Adrenal gland (tissue), 5 donors: Measurements from ENCODE around the gene ACOX3.

Experiments used
- POLR2A ChIP-seq, 2 donors: fragments of 450-650 bp; IDR thresholded peaks; one replicate each; pipeline ENCODE4 v1.6.1; 2017; ENCODE audit warnings: antibody characterized with exemption in 2 of 2, mild to moderate bottlenecking in 2 of 2, moderate library complexity in 1 of 2
- TF ChIP-seq, protein P1 (sequence below), 6 experiments: fragments of 450-650 bp in 4 of 6; fragments of 200-600 bp in 2 of 6; sonication (generic) in 1 of 6; IDR thresholded peaks; 1 replicate in 5 of 6; 2 replicates in 1 of 6; pipeline versions ENCODE4 v1.5.1 to v1.8.0; 2016 to 2021; ENCODE audit warnings: antibody characterized with exemption in 6 of 6, mild to moderate bottlenecking in 2 of 6, moderate library complexity in 1 of 6
- donor health status: DM: no; HTN: no; CAD: no.

DNA sequence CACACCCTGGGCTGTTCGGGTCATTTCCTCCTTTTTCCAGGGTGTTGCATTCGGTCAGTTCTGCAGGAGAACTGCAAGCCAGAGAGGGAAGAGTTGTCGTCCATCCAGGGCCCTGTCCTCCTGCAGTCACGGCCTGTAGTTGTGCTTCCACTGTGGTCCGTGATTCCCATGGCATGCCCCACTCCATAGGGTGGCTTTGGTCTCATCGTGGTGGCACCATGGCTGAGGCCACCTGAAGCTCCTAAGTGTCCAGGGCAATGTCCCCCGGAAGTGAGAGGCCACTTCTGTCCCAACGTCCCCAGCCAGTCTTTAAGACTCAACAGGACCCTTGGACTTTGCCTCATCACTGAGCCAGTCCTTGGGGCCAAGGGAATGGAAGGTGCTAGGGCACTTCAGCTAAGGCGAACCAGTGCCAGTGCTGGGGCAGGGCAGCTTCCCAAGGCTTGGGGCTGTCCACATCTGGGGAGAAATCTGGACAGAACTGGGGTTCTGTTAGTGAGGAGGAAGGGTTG is 87.3 kb downstream of the ACOX3 start:
- TF ChIP-seq, protein P1, sequence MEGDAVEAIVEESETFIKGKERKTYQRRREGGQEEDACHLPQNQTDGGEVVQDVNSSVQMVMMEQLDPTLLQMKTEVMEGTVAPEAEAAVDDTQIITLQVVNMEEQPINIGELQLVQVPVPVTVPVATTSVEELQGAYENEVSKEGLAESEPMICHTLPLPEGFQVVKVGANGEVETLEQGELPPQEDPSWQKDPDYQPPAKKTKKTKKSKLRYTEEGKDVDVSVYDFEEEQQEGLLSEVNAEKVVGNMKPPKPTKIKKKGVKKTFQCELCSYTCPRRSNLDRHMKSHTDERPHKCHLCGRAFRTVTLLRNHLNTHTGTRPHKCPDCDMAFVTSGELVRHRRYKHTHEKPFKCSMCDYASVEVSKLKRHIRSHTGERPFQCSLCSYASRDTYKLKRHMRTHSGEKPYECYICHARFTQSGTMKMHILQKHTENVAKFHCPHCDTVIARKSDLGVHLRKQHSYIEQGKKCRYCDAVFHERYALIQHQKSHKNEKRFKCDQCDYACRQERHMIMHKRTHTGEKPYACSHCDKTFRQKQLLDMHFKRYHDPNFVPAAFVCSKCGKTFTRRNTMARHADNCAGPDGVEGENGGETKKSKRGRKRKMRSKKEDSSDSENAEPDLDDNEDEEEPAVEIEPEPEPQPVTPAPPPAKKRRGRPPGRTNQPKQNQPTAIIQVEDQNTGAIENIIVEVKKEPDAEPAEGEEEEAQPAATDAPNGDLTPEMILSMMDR (IDR thresholded peaks at IDR 0.05) = no peak
- TF ChIP-seq POLR2A (IDR thresholded peaks at IDR 0.05) = no peak
